SU-DHL-6 (cell line): ENCODE results near the gene OSCP1.

Source experiments
- CTCF ChIP-seq: fragments of 200-600 bp; sonication (generic); IDR thresholded peaks from one replicate; pipeline ENCODE4 v1.5.1; 2017; ENCODE audit warnings: antibody characterized with exemption, mild to moderate bottlenecking, low read length, moderate library complexity; ENCODE audit not compliant: insufficient read depth, poor library complexity, severe bottlenecking
- EZH2phosphoT487 ChIP-seq: fragments of 200-600 bp; sonication (generic), shearing (Covaris generic); conservative IDR thresholded peaks from 2 replicates; pipeline ENCODE4 v1.6.1; 2018; ENCODE audit warnings: mild to moderate bottlenecking, antibody characterized with exemption, low read length, moderate library complexity, mixed read lengths

DNA sequence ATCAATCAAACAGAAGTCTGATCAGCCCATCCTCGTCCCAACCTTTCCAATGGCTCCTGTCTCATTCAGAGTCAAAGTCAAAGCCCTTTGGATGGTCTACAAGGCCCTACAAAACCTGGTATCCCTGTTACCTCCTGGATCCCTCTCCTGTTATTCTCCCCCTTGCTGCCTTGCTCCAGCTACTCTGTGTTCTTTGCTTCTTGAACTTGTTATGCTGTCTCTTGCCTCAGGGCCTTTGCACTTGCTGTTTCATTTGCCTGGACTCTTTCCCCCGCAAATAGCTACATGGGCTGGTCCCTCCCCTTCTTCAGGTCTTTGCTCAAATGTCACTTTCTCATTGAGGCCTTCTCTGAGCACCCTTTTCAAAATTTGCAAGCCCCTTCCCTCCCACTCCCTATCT, 33.8 kb upstream of the OSCP1 start:
- TF ChIP-seq CTCF (no peak), EZH2phosphoT487 (no peak)
